PC-9 (cell line): ENCODE data around the gene THSD7B.
"Not testable (repeated sequence)": the region's sequence is repeated elsewhere in the genome, so short reads cannot be mapped to it uniquely, and the experiment has no call there.

Source experiments
- EZH2 ChIP-seq: fragments of 200-600 bp; sonication (generic); IDR thresholded peaks from 2 replicates; pipeline ENCODE4 v1.8.0; 2017; ENCODE audit warnings: antibody characterized with exemption, low read depth
- TF ChIP-seq, protein P1 (sequence below): fragments of 200-600 bp; sonication (generic); conservative IDR thresholded peaks from 2 replicates; pipeline ENCODE4 v1.6.1; 2017; ENCODE audit warnings: mixed run types, antibody characterized with exemption, mild to moderate bottlenecking, moderate library complexity

DNA sequence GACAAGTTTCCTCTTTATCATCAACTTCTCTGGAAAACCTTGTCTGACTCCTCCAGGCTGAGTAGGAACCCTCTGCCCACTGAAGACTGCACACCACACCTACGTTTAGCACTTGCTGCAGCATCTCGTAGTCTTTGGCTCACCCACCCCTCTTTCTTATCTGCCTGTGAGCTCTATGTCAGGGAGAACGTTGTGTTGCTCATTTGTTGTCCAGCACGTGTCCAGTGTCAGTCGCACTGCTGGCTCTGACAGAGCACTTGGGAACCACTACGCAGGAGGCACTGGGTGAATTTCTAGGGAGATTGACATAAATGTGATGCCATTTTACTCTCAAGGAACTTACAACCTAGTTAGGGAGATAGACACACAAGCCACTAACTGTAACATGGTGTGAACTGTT, 216.3 kb downstream of the THSD7B start:
- TF ChIP-seq, protein P1, sequence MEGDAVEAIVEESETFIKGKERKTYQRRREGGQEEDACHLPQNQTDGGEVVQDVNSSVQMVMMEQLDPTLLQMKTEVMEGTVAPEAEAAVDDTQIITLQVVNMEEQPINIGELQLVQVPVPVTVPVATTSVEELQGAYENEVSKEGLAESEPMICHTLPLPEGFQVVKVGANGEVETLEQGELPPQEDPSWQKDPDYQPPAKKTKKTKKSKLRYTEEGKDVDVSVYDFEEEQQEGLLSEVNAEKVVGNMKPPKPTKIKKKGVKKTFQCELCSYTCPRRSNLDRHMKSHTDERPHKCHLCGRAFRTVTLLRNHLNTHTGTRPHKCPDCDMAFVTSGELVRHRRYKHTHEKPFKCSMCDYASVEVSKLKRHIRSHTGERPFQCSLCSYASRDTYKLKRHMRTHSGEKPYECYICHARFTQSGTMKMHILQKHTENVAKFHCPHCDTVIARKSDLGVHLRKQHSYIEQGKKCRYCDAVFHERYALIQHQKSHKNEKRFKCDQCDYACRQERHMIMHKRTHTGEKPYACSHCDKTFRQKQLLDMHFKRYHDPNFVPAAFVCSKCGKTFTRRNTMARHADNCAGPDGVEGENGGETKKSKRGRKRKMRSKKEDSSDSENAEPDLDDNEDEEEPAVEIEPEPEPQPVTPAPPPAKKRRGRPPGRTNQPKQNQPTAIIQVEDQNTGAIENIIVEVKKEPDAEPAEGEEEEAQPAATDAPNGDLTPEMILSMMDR, result not testable (repeated sequence)
- not testable (repeated sequence) for TF ChIP-seq EZH2
